ENCODE results near the gene CADM2. TPM values are rescaled to one million over a fixed set of nuclear protein-coding genes. Genes with fewer than 3 reads are reported as not detected.

CADM2 gene
- total and polyA plus RNA-seq, 2 experiments from 2014 or later, result 2.9 to 7.8 TPM

GRCh38 chr3:85037203-85037602, 78.4 kb downstream of the CADM2 start:
- no peak for TF ChIP-seq CTCF (IDR thresholded peaks at IDR 0.05; ENCODE audit: poor library complexity)
- H2AFZ ChIP-seq, result no peak overlapping the region
- H4K20me1 ChIP-seq (ENCODE audit: insufficient read depth, poor library complexity, severe bottlenecking), result no peaks in the 10 kb centered on the region
- WGBS (ENCODE audit: low lambda C conversion rate, missing lambda C conversion rate), result 82% methylated on average over 2 of the region's 2 CpGs
- DNase-seq (ENCODE audit: low spot score), result no peak
- no peaks in the 10 kb centered on the region for H3K27me3 ChIP-seq
- H3K36me3 ChIP-seq (replicated peaks; ENCODE audit: insufficient read depth, low read depth), result no peaks in the 10 kb centered on the region
- no peaks in the 10 kb centered on the region for H3K79me2 ChIP-seq
- no peaks in the 10 kb centered on the region for H3K9me3 ChIP-seq (ENCODE audit: low read depth)
- H3K9me2 ChIP-seq (replicated peaks; ENCODE audit: insufficient read depth), result no peaks in the 10 kb centered on the region
- no peaks in the 10 kb centered on the region for H3K4me1 ChIP-seq (ENCODE audit: insufficient read depth)
- no peak overlapping the region for H3K4me3 ChIP-seq
- no peak overlapping the region for H3K4me2 ChIP-seq
- no peak overlapping the region for H3K27ac ChIP-seq

GRCh38 chr3:85041001-85041400, 82.2 kb downstream of the CADM2 start:
- TF ChIP-seq EZH2 (IDR thresholded peaks at IDR 0.05; ENCODE audit: borderline replicate concordance) (no peak), EZH2phosphoT487 (IDR thresholded peaks at IDR 0.05; ENCODE audit: low read depth, severe bottlenecking, unreplicated experiment) (no peak), CTCF (IDR thresholded peaks at IDR 0.05; ENCODE audit: poor library complexity) (no peak)

GRCh38 chr3:85041562-85042055, 82.8 kb downstream of the CADM2 start:
- TF ChIP-seq EZH2phosphoT487 (IDR thresholded peaks at IDR 0.05; ENCODE audit: low read depth, severe bottlenecking, unreplicated experiment) (no peak), CTCF (IDR thresholded peaks at IDR 0.05; ENCODE audit: poor library complexity) (no peak), EZH2 (IDR thresholded peaks at IDR 0.05; ENCODE audit: borderline replicate concordance) (no peak)
- no peaks in the 10 kb centered on the region for H3K79me2 ChIP-seq
- H4K20me1 ChIP-seq (ENCODE audit: insufficient read depth, poor library complexity, severe bottlenecking), result no peaks in the 10 kb centered on the region
- H2AFZ ChIP-seq, result no peak overlapping the region
- no peak overlapping the region for H3K27ac ChIP-seq
- H3K9me3 ChIP-seq (ENCODE audit: low read depth), result no peaks in the 10 kb centered on the region
- no peak for DNase-seq (ENCODE audit: low spot score)
- no peaks in the 10 kb centered on the region for H3K36me3 ChIP-seq (replicated peaks; ENCODE audit: insufficient read depth, low read depth)
- H3K9me2 ChIP-seq (replicated peaks; ENCODE audit: insufficient read depth), result no peaks in the 10 kb centered on the region
- no peak overlapping the region for H3K4me3 ChIP-seq
- no peaks in the 10 kb centered on the region for H3K27me3 ChIP-seq
- H3K4me2 ChIP-seq, result no peak overlapping the region
- WGBS (ENCODE audit: low lambda C conversion rate, missing lambda C conversion rate), result 92% methylated on average over 2 of the region's 2 CpGs
- H3K4me1 ChIP-seq (ENCODE audit: insufficient read depth), result no peaks in the 10 kb centered on the region

More at GRCh38 chr3:85041001-85041400, 82.2 kb downstream of the CADM2 start:
- H3K79me2 ChIP-seq, result no peaks in the 10 kb centered on the region
- WGBS (ENCODE audit: low lambda C conversion rate, missing lambda C conversion rate), result 85% methylated on average over 4 of the region's 4 CpGs
- no peak for DNase-seq (ENCODE audit: low spot score)
- H2AFZ ChIP-seq, result no peak overlapping the region
- H3K4me2 ChIP-seq, result no peak overlapping the region
- H3K9me2 ChIP-seq (replicated peaks; ENCODE audit: insufficient read depth), result no peaks in the 10 kb centered on the region
- H3K4me1 ChIP-seq (ENCODE audit: insufficient read depth), result no peaks in the 10 kb centered on the region
- H3K36me3 ChIP-seq (replicated peaks; ENCODE audit: insufficient read depth, low read depth), result no peaks in the 10 kb centered on the region
- H3K9me3 ChIP-seq (ENCODE audit: low read depth), result no peaks in the 10 kb centered on the region
- H3K27me3 ChIP-seq, result no peaks in the 10 kb centered on the region
- H3K4me3 ChIP-seq, result no peak overlapping the region
- H3K27ac ChIP-seq, result no peak overlapping the region
- no peaks in the 10 kb centered on the region for H4K20me1 ChIP-seq (ENCODE audit: insufficient read depth, poor library complexity, severe bottlenecking)

- Histone ChIP-seq H3K79me2 (no peaks in the 10 kb centered on the region), H3K4me1 (ENCODE audit: insufficient read depth) (no peaks in the 10 kb centered on the region), H2AFZ (no peak overlapping the region), H3K4me2 (no peak overlapping the region), H4K20me1 (ENCODE audit: insufficient read depth, poor library complexity, severe bottlenecking) (no peaks in the 10 kb centered on the region), H3K4me3 (no peak overlapping the region), H3K9me2 (replicated peaks; ENCODE audit: insufficient read depth) (no peaks in the 10 kb centered on the region), H3K36me3 (replicated peaks; ENCODE audit: insufficient read depth, low read depth) (no peaks in the 10 kb centered on the region), H3K9me3 (ENCODE audit: low read depth) (no peaks in the 10 kb centered on the region), H3K27me3 (no peaks in the 10 kb centered on the region), H3K27ac (no peak overlapping the region)
- no peak for DNase-seq (ENCODE audit: low spot score)
- TF ChIP-seq CTCF (IDR thresholded peaks at IDR 0.05; ENCODE audit: poor library complexity), result no peak
- TF ChIP-seq EZH2phosphoT487 (IDR thresholded peaks at IDR 0.05; ENCODE audit: low read depth, severe bottlenecking, unreplicated experiment), result no peak
- no peak for TF ChIP-seq EZH2 (IDR thresholded peaks at IDR 0.05; ENCODE audit: borderline replicate concordance)
- WGBS (ENCODE audit: low lambda C conversion rate, missing lambda C conversion rate), result 87% methylated on average over 4 of the region's 4 CpGs
Observed at GRCh38 chr3:85050821-85051220, 92.0 kb downstream of the CADM2 start.

Measured in hepatocyte (in vitro differentiated cells).